Ammon's horn (tissue), 1 donor: ENCODE measurements around the gene OR5H2.

Source experiments
- DNase-seq: peaks from one replicate; pipeline ENCODE4 v3.0.0-alpha.2; 2016; ENCODE audit warnings: low spot score

The OR5H2 gene

DNA sequence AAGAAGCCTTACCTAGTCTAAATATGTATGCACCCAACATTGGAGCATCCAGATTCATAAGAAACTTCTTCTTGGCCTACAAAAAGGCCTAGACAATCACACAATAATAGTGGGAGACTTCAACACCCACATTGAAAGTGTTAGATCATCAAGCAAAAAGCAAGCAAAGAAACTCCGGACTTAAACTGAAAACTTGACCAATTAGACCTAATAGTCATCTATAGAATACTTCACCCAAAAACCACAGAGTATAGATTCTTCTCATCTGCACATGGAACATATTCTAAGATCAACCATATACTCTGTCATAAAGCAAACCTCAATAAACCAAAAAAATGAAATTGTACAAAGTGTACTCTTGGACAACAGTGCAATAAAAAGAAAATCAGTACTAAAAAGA lies 49.0 kb downstream of the OR5H2 start:
- DNase-seq: no peak
